Measurements from ENCODE around the gene LRP1B.

DNA sequence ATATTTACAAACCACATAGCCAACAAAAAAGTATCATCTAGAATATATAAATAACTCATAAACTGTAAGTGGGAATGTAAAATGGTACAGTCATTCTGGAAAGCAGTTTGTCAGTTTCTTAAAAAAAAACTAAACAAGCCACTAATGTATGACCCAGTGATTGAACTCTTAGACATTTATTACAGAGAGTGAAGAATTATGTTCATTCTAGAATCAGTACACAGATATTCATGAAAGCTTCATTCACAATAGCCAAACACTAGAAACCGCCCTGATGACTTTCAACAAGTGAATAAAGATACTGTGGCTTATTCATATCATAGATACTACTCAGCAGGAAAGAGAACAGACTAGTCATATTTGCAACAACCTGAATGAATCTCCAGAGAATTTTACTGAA is 1541.5 kb downstream of the LRP1B start:
- no peak for TF ChIP-seq EZH2phosphoT487 (IDR thresholded peaks at IDR 0.05; ENCODE audit: insufficient read depth, low read depth)
- no peak for TF ChIP-seq EZH2 (IDR thresholded peaks at IDR 0.05; ENCODE audit: insufficient read depth, poor library complexity, severe bottlenecking)
